ENCODE measurements around the gene TOMM40L. TPM values are rescaled to one million over a fixed set of nuclear protein-coding genes. Genes with fewer than 3 reads are reported as not detected.

The TOMM40L gene
- total and polyA plus RNA-seq, 9 donors, result 2.4 to 15.2 (median 7.5) TPM

- Histone ChIP-seq H3K4me3 (no peak overlapping the region), H3K27me3 (no peaks in the 10 kb centered on the region), H3K4me1 (ENCODE audit: insufficient read depth) (peaks cover 2% of the 10 kb centered on the region), H3K36me3 (no peaks in the 10 kb centered on the region), H3K9me3 (no peaks in the 10 kb centered on the region), H3K27ac (peak overlapping the region in 1 of 2 donors; percentile 9)
- intact Hi-C loops (cut with DNase I), result no loop called here
- WGBS, 3 donors, result 2 to 6% (median 6%) methylated on average over 3 of the region's 3 CpGs
- peak in 2 of 5 donors; percentile 45 to 63 for DNase-seq
- TF ChIP-seq EP300 (IDR thresholded peaks at IDR 0.05), result no peak
- TF ChIP-seq POLR2A (IDR thresholded peaks at IDR 0.05), result no peak
- TF ChIP-seq CTCF (IDR thresholded peaks at IDR 0.05), result no peak
Measured at GRCh38 chr1:161185282-161185682, 40.6 kb upstream of the TOMM40L start.

DNA sequence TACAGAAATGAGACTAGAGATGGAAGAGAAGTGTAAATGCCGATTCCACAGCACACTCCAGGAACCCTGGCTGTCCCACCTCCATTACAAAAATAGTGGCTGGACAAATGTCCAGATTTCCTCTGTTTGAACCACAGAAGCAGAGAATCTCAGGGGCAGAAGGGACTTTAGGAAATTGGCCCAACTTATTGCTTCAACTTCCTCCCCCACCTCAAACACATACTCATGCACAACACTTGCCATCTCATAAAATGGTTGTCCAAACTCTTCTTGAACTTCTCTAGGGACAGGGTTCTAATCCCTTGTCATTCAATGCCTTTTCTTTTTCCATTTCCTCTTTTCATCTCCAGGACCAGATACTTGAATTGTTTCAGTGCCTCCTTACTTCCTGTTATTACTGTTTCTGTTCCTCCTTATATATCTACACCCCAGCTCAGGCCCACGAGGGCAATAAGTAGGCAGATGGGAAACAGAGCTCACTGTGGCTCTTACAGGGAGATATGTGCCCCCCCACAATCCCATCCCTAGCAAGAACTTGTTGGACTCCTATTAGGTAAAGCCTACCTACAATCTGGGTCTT is 40.0 kb upstream of the TOMM40L start:
- intact Hi-C loops (cut with DNase I), result no loop called here
- WGBS, 3 donors, result 18 to 33% (median 27%) methylated on average over 2 of the region's 2 CpGs
- no peak for DNase-seq
- Histone ChIP-seq H3K4me3 (no peak overlapping the region), H3K4me1 (ENCODE audit: insufficient read depth) (peaks cover 2% of the 10 kb centered on the region), H3K36me3 (no peaks in the 10 kb centered on the region), H3K27ac (peak overlapping the region in 1 of 2 donors; percentile 9), H3K9me3 (no peaks in the 10 kb centered on the region), H3K27me3 (no peaks in the 10 kb centered on the region)
- TF ChIP-seq POLR2A (IDR thresholded peaks at IDR 0.05), result no peak
- TF ChIP-seq CTCF (IDR thresholded peaks at IDR 0.05), result no peak
- no peak for TF ChIP-seq EP300 (IDR thresholded peaks at IDR 0.05)

DNA sequence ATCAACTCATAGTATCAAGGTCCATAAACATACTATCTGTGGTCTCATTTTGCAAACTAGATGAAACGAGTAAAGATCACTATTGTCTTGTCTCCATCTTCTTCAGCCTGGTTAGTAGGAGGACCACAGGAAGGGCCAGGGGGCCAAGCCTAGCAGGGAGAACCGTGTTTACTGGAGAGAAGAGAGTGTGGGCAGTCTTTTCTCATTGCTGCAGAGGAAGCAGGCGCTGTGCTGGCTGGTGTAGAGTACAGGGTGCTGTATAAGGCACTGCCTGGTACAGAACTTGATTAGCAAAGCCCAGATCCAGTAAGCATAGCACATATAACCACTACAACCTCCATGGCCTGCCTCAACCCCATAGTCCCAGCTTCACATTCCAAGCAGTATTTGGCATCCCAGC is 38.5 kb upstream of the TOMM40L start:
- Histone ChIP-seq H3K27ac (no peak overlapping the region), H3K4me1 (ENCODE audit: insufficient read depth) (peaks cover 2% of the 10 kb centered on the region), H3K4me3 (no peak overlapping the region), H3K27me3 (no peaks in the 10 kb centered on the region), H3K36me3 (no peaks in the 10 kb centered on the region), H3K9me3 (no peaks in the 10 kb centered on the region)
- no peak for TF ChIP-seq EP300 (IDR thresholded peaks at IDR 0.05)
- no peak for TF ChIP-seq CTCF (IDR thresholded peaks at IDR 0.05)
- TF ChIP-seq POLR2A (IDR thresholded peaks at IDR 0.05), result no peak
- DNase-seq, result peak in 1 of 5 donors; percentile 31
- 60 to 69% (median 65%) methylated on average over 3 of the region's 3 CpGs for WGBS, 3 donors
- intact Hi-C loops (cut with DNase I), result no loop called here

- Histone ChIP-seq H3K4me1 (ENCODE audit: insufficient read depth) (peaks cover 2% of the 10 kb centered on the region), H3K27me3 (no peaks in the 10 kb centered on the region), H3K4me3 (no peak overlapping the region), H3K9me3 (no peaks in the 10 kb centered on the region), H3K27ac (no peak overlapping the region), H3K36me3 (no peaks in the 10 kb centered on the region)
- no peak for TF ChIP-seq CTCF (IDR thresholded peaks at IDR 0.05)
- no peak for TF ChIP-seq EP300 (IDR thresholded peaks at IDR 0.05)
- TF ChIP-seq POLR2A (IDR thresholded peaks at IDR 0.05), result no peak
- 55 to 66% (median 60%) methylated on average over 6 of the region's 6 CpGs for WGBS, 3 donors
- intact Hi-C loops (cut with DNase I), result no loop called here
- peak in 1 of 5 donors; percentile 7 for DNase-seq
Measured at GRCh38 chr1:161188381-161188780, 37.5 kb upstream of the TOMM40L start.

Measured in ovary (tissue), 9 donors.